GM15510 (cell line): Measurements from ENCODE around the gene THAP4.

ENCODE experiments used
- POLR2A ChIP-seq: IDR thresholded peaks from 3 replicates; pipeline ENCODE4 v1.6.1; 2011; ENCODE audit warnings: borderline replicate concordance; ENCODE audit not compliant: insufficient read length; ENCODE audit errors: extremely low read depth

THAP4 gene

DNA sequence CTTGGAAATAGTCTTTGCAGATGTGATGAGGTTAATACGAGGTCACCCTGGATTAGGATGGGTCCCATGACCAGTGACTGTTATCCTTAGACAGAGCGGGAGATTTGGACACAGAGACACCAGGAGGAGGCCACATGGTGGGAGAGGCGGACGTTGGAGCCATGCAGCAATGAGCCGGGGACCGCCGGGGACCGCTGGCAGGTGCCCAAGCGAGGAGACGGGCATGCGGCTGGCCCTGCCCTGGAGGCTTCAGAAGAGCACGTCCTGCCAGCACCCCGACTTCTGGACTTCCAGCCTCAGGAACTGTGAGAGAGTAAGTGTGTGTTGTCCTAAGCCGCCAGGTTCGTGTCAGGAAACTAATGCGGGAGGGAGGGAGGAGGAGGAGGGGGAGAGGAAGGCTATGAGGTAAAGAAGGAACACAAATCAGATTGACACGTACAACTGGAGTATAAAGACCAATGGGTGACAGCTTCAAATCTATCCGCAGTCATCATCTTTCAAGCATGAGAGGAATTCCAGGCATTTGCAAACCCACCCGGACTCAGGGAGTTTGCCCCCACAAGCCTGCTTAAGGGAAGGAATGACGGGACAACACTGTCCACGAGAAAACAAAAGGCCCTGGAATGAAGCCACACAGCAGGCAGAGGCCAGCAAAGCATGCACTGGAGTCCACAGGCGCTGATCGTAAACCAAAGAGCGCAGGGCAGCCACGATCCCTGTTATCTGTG lies 90.0 kb downstream of the THAP4 start:
- no peak for TF ChIP-seq POLR2A

DNA sequence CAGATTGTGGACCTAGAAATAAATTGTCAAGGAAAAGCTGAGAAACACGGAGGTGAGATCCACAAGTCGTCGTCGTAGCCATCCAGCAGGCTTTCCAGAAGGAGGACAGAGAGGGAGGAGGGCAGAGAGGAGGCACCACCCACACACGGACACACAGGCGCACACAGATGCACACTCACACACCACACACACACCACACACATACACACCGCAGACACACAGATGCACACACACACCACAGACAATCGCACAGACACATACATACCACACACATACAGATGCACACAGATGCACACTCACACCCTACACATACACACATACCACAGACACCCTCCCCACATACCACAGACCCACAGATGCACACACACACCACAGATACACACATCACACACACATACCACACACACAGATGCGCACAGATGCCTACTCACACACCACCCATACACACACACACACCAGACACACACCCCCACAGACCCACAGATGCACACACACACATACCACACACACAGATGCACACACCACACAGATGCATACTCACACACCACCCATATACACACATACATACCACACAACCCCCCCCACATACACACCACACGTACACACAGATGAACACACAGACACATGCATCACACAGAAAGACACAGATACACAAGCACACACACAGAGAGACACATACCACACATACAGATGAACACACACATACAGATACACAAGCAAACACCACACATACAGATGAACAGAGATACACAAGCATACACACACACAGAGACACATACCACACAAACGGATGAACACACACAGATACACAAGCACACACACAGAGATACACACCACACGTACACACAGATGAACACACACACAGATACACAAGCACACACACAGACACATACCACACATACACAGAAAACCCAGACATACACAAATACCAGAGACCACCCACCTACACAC lies 91.2 kb downstream of the THAP4 start:
- TF ChIP-seq POLR2A: no peak

DNA sequence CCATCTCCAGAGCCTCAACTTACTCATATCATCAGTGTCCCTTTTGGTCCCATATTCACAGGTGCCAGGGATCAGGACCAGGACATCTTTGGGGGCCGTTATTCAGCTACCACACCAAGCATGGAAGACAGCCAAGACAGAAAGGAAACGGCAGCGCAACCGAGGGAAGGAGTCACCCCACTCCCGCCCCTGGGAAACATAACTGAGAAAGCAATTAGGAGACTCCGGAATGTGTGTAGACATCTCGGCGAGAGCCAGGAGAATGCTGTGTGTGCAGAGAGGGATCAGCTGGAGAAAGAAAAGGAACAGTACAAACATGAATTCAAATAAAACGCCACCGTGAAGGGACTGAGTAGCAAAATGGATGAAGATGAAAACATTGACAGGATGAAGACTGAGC lies 91.9 kb downstream of the THAP4 start:
- TF ChIP-seq POLR2A: no peak

DNA sequence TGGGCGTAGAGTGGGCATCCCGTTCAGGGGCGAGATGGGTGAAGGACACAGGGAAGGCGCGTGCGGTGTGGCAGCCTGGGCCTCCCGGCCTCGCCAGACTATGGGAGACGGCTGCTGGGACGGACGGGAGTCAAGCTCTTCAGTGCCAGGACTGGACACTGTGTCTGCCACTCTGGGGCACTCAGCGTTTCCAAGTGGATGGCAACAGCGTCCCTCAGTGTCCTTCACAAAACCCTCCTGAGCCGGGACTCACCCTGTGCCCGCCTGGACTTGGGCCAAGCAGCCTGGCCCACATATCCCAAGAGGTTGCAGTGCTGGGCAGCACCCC lies 94.7 kb downstream of the THAP4 start:
- no peak for TF ChIP-seq POLR2A

DNA sequence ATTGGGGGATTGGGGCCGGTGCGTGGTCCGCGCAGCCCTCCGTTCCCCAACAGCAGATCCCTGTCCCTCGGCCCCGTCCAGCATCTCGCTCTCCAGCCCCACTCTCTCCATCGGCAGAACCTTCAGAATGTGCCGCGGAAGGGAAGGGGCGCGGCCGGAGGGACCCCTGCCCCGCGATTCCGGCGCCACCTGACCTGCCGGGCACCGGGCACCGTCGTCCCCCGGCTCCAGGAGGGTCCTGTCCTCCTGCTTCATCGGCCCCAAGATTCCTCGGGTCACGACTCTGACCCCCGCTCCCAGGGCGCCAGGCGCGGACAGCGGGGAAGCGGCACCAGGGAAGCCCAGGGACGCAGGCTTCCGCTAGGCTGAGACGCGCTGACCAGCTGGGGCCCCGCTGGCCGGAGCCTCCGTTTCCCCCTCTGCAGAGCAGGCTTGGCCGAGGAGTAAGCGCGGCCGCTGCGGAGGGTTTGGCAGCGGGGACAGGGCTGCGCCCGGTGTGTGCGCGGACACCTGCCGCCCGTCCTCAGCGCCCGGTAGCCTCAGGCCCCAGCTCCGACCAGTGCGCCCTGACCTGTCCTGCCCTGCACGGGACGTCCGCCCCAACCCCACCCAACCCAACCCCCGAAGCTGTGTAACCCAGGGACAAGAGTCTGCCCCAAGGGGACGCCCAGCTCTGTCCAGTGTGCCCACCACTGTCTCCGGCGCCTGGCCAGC lies 95.2 kb downstream of the THAP4 start:
- TF ChIP-seq POLR2A: no peak

DNA sequence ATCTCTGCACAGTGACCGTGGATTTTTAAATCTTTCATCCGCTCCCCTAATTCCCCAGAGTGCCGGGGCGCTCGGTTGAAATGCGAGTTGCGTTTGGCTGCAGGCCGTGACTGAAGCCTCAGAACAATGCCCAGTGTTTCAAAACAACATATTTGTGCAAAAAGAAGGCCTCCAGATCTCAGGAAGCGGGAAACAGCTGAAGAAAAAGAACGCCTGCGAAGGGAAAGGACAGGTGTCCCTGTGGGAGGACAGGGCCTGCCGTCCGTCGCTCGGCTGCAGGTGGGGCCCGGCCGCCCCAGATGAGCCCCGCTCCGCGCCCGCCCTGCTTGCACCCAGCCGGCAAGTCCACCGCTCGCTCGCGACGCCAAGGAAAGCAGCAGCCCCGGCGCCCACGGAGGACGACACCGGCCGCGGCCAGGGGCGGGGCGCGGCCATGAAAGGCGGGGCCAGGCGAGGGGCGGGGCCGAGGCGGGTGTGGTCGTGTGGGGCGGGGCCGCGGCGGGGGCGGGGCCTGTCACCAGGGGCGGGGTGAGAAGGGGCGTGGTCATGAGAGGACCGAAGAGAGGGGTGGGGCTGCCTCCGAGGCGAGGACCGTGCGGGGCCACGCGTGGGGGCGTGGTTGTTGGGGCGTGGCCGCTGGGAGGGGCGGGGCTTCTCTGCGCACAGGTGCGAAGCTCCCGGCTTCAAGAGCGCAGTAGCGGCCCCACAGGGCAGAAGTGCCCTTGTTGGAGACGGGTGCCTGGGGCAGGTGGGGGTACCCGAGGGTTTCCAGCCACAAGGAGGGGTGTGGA lies 96.0 kb downstream of the THAP4 start:
- TF ChIP-seq POLR2A: no peak

DNA sequence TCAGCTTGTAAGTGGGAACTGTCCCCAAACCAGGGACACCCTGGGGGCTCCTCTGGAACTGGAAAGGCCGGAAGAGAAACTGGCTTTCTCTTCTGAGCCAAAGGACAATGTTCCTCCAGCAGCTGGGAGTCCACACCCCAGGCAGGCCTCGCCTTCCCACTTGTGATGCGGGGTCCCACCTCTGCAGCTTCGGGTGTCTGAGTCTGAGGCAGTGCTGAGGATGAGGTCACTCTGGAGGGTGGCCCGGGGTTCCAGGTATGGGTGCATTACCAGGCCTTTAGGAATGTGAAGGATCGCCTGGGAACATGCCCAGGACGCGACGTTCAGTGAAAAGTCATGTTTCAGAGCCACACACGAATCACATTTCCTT lies 96.6 kb downstream of the THAP4 start:
- no peak for TF ChIP-seq POLR2A

DNA sequence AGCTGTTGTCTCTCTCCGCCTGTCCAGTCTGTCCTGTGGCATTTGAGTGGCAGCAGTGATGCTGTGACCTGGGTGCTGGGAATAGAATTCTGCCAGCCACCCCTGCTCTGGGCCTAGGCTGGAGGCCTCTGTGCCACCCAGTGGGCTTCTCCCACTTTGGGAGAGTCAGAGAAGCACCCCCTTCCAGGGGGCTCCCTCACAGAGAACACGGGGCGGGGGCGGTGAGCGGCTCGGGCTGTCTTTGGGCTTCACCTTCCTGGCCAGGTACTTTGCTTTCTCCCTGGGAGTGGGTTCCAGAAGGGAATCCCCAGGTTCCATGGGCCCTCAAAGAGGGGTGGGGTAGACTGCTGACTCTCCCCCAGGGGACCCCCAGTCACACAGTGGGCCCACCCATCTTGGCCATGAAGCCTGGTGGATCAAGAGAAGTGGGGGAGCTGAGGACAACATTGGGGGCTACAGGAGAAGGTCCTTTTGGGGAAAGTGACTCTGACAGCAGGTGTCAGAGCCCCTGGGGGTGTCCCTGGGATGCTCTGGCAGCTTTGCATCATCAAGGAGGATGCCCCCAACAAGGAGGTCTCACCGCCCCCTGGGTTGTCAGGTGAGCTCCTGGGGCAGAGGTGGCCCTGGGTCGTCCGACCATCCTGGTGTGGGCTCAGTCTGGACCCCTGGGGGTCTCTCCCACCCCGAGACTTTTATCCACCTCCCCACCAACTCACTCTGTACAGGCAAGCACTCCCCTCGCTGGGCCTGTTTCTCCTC lies 97.2 kb downstream of the THAP4 start:
- TF ChIP-seq POLR2A: no peak

DNA sequence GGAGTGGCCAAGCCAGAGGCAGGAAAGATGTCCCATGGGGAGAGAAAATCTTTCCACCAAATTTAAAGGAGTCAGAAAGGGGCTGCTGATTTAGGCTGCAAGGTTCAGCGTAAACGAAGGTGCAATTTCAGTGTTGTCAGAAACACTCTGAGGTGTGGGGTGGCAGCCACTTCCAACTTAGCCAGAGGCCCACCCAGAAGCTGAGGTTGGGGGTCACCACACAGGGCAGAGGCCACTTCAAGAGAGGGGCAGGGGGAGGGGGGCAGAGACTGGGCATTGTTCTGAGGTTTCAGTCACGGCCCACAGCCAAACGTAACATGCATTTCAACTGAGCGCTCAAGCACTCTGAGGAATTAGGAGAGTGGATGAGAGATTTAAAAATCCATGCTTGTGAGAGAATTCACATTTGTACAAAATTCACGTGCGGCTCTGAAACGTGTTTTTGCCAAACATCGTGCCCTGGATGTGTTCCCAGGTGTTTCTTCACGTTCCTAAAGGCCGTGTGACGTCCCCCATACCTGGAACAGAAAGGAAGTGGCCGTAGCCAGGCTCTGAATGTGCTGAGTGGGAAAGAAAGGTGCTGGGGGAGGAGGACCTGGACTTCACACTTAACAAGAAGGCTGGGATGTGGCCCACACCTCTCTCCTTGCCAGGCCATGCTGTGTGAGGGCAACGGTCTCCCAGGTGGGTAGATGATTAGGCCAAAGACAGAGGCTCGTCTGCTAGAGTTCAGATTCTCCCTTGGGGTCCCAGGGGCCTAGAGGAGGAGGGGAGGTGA lies 97.9 kb downstream of the THAP4 start:
- TF ChIP-seq POLR2A: no peak

DNA sequence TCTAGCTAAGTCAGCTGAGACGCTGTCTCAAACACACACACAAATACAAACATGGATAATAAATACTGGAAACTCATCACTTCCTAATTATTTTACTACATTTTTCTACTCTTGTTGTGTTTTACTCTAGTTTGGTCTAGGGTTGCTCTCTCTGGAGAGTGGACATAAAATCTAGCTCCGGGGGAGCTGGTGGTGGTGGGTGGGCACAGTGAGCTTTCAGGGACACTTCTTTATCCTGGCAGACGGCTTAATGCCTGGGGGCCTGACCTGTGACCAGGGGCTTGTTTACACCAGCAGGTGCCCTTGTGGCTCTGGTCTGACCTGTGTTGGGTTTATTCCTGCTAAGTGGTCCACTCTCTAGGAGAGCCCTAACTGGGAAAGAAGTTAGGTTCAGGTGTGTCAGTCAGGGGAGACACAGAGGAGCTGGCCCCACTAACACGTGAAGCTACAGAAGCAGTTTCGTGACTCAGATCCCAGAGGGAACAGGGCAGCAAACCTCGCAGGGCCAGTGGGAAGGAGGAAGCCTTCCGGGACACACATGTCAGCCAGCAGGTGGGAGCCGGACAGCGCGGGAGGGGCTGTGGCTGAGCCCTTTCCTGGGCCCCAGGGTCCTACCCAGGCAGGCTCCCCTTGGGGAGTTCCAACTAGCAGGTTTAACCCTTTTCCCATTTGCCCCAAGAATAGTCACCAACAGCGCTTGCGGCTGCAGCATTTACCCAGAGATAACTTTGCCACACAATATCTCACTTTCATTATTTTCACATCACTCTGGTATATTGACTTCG lies 100.9 kb downstream of the THAP4 start:
- TF ChIP-seq POLR2A: no peak

DNA sequence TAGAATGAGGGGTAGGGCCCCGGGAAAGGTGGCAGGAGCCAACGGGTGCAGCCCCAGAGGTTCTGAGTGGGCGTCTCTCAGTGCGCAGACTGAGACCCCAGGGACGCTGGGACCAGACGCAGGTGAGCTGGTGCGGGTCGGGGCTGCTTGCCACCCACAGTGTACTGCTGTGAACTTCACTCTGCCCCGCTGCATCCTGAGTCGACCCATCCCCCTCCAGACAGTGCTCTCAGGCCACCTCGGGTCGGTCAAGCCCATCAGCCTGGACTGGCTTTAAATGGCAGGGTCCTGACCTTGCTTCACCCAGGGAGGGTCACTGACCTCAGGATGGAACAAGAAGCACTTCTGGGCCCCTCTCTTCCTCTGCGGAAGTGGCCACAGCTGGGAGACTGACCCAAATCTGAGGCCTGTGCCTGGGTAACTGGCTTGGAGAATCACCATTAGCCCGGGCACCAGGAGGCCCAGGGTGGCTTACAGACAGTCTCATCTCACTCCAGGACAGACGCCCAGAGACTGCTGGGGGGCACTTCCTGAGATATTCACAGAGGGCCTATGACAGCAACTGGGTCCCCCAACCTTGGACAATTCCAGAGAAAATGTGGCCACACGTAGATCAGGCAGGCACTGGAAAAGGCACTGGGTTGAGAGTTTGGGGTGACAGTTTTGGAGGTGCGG lies 102.1 kb downstream of the THAP4 start:
- TF ChIP-seq POLR2A: no peak
